Measurements from ENCODE around the gene RBM44.

- TF ChIP-seq CTCF (IDR thresholded peaks at IDR 0.05) (no peak), POLR2A (IDR thresholded peaks at IDR 0.05) (no peak)
These were observed 71.5 kb downstream of the RBM44 start for GRCh38 chr2:237870126-237870525.

Measured in uterus (tissue), 2 donors.